NCI-H526 (cell line): Measurements from ENCODE around the gene TRIL.

Experiments used
- DNase-seq, 2 experiments: peaks; one replicate each; lab custom pipeline; 2025; lab: John Stamatoyannopoulos, UW

TRIL gene

DNA sequence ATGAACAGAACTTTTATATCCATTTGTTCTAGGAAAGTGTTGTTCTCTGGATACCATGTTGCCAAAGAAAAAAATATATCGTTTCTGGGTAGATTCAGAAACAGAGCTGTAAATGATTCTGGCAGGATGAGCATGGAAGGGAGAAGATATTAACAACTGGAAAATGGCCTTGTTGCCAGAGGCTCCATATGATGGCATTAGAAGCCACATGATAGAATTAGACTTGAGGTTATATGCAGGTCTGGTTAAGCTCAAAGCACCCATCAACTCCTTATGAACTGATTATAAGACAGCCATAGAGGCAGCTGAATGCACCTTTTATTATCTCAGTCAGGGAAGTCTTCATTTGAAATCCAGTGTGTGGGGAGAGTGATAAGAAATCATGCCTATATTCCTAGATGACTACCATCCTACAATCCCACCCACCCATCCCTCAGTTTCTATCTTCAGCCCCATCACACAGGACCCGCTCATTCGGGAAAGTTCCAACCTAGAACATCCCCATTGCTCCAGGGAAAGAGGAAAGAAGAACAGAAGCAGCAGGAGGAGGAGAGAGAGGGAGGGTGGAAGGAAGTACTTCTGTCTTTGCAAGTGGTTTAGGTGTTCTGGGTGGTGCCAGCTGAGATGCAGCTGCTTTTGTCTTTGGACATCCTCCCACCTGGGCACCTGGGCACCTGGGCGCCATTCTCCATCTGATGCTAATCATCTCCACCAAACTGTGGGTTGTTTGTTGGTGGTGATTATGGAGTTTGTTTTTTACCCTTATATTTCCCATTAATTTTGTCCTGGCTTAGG, 25.5 kb upstream of the TRIL start:
- DNase-seq: no peak

GRCh38 chr7:28981161-28981465, 23.0 kb upstream of the TRIL start:
- DNase-seq: no peak

GRCh38 chr7:28980451-28981160, 22.5 kb upstream of the TRIL start:
- DNase-seq: no peak

DNA sequence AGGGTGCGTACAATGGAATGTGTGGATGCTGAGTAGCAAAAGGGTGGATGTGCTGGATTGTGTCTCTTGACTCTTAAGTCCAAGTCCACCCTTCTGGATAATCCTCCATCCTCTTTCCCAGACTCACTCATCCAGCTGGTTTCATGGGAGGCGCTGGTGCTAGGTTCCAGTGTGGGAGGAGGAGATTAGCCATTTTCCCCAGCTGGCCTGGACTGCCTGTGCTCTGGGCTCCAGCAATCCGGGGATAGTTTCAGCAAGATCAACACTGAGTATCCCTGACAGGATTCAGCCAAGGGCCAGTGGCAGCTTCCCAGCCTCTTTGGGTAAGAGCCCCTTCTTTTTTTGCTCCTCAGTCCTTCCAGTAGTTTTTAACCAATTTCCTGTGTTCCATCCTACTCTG, 21.6 kb upstream of the TRIL start:
- no peak for DNase-seq

DNA sequence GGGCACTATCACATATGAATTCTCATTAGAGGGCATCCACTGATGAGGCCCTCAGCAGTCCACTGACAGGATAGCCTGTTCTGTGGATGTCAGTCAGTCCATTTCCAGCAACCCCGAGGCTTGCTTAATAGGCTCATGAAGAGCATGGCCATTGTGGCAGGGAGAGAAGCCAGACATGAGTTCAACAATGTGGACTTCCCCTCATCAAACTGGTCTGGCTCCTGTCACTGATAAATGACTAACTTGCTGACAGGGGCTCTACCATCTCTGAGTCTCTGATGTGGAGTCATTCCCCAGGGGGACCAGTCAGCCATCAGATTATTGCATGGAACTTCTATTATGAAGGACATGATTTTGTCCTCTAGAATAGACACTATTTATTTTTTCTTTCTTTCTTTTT, 19.8 kb upstream of the TRIL start:
- DNase-seq: no peak

- no peak for DNase-seq
Observed at GRCh38 chr7:28976022-28976421, 17.9 kb upstream of the TRIL start.

- no peak for DNase-seq
Observed at GRCh38 chr7:28973591-28973990, 15.5 kb upstream of the TRIL start.

- DNase-seq: no peak
Observed at GRCh38 chr7:28964056-28964455, 5.9 kb upstream of the TRIL start.

DNA sequence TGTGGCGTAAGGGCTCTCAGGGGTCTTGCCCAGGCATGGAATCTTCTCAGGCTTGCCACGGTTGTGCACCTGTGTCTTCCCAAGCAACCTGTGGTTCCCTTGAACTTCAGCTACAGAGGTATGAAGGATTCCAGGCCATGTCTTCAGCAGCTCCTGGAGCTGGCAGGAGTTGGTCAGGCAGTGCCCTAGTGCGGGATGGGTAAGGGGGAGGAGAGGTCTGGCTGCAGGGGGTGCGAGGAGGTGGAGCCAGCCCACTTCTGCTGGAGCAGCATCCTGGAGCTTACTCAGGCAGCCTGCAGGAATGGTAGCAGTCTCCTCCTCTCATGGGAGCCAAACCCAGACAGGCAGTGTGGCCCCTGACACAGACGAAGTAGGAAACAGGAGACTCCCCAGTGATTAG, 3.8 kb upstream of the TRIL start:
- DNase-seq: no peak

DNA sequence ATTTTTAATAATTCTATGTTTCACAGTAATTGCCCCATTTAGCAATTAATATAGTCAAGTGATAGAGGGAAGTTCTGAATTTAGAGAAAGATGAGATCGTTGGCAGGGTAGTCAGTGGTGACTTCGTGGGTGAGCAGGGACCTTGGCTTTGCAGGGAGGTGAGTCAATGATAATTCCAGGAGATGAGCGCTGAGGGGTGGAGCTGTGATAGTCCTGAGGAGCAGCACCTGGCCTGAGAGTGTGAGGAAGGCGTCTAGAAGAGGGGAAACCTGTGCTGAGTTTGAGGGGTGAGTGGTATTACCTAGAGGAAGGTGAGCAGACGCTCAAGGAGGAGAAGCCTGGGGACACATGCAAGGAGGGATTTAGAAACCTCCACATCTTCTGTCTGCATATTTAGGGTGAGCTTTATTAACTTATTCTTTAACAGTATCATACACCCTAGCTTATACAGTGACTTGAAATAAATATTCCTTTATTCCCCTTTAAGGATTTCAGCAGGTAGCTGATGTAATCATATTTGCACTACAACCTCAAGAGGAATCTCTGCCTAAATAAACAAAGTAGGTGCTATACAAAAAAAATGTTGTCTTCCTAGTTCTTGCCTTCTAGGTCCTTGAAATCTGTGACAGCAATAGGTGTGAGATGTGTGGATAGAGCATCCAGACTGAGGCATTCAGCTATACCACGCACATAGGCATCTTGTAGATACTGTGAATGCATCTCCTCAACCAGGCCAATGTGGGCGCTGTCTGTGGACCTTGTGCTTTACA, 2.1 kb upstream of the TRIL start:
- DNase-seq: no peak

DNA sequence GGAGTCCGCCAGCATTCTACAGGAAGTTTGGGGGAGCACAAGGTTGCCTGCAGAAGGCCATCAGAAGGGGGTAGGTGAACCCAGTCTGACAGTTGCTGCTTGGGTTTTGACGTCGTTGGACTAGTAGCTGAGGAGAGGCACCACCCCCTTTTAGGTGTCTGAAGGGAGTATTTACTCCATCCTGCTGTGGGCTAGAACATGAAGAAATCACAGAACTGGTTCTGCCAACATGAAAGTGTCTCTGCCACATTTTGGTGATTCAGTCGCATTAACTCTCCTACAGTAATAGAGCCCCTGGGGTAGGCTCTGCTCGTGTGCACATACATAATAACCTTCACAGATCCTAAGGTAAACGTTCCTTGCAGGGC, 834 bp upstream of the TRIL start:
- DNase-seq: no peak

GRCh38 chr7:28957751-28958234, 337 bp downstream of the TRIL start:
- DNase-seq: peak in 1 of 2 experiments; percentile 68

- DNase-seq: peak; percentile 49 to 86
Observed at GRCh38 chr7:28957064-28957750, 923 bp downstream of the TRIL start.

DNA sequence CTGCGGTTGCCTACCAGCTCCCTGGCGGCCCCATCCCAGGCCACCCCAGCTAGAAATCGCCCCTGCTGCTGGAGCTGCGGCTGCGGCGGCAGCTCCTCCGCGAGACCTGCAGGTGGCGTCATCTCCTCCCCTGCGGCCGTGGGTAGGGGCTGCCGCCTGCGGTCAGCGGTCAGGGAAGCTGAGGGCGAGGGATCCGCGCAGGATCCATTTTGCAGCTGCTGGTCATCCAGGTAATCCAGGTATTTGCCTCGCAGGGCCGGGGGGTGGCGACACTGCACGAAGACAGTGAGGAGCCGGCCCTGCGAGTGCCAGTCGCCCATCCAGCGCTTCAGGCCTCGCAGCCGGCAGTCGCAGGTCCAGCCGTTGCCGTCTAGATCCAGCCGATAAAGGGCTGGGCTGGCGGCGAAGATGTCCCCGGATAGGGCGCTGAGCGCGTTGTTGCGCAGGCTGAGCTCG, 1.5 kb downstream of the TRIL start:
- DNase-seq: peak; percentile 70 to 94

DNA sequence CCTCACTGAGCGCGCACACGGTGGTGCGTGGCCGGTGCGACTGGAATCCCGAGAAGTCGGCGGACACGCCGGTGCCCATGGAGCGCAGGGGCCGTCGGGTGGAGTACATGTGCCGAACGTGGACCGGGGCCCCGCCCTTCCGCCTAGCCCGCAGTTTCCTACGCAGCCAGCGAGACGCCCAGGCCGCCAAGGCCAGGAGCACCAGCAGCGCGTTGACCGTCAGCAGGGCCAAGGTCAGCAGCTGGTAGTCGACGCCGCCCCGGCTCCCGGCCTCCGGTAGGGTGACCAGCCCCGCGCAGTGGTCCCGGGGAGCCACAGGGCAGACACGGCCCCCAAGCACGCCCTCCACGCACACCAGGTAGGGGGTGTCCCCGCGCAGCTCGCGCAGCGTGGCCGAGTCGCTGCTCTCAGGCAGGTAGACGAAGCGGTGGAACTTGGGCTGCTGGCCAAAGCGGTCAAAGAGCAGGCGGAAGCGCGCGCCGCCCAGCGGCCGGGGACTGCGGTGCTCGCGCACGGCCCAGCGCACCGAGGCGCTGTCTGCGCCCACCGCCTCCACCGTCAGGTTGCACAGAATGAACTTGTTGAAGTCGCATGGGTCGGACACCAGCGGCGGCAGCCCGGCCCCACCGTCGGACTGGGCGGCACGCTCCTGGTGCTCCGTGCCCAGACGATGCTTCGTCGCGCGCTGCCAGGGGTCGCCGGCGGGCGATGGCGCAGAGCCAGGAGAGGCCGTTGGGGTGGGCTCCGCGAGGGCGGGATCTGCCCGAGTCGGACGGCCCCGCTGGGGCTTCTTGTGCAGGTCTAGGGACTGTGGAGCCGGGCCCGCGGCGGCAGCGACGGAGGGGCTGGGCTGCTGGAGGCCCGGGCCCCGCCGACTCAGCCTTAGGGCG, 2.2 kb downstream of the TRIL start:
- peak; percentile 48 to 87 for DNase-seq

GRCh38 chr7:28955356-28955717, 2.8 kb downstream of the TRIL start:
- DNase-seq: no peak

DNA sequence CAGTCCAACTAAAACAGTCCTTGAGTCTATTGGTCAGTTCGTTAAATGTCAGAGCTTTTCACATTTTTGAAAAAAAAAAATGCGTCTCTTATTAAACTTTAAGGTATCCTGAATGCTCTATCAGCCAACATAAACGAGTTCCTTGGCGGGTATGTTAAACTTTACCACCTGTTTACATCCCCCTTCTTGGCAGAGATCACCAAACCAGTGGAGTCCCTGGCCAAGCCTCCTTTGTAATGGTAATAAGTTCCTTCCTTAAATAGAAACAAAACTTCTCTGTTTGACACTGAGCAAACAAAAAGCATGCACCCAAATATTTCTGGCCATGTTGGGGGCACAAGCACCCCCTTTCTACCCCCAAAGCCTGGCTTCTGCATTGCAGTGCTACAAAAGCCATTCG, 3.2 kb downstream of the TRIL start:
- no peak for DNase-seq

- no peak for DNase-seq
Observed at GRCh38 chr7:28954471-28954870, 3.7 kb downstream of the TRIL start.

- no peak for DNase-seq
Observed at GRCh38 chr7:28953633-28954032, 4.5 kb downstream of the TRIL start.

GRCh38 chr7:28942168-28942567, 16.0 kb downstream of the TRIL start:
- no peak for DNase-seq

DNA sequence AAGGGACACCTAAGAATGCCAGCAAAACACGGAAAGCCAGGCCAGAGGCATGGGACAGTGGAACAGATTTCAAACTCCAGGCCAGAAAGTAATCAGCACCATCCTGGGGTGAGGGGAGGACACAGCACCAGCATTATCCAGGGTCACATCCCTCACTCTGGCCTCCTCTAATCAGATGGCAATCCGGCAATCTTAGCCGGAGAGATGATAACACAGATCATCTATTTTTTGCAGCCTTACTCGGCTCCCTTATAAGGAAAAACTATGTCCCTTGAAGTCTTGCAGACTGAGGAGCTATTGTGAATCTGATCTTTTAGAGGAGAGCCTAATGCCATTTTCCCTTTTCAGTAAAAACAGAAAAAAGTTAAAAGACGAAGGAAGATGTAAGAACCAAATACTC, 16.5 kb downstream of the TRIL start:
- no peak for DNase-seq
